ENCODE data around the gene NAGA.

Gene NAGA

GRCh38 chr22:42035256-42035655, 35.4 kb downstream of the NAGA start:
- DNase-seq: no peak

- no peak for DNase-seq
Measured at GRCh38 chr22:42033263-42034181, 37.1 kb downstream of the NAGA start.

DNA sequence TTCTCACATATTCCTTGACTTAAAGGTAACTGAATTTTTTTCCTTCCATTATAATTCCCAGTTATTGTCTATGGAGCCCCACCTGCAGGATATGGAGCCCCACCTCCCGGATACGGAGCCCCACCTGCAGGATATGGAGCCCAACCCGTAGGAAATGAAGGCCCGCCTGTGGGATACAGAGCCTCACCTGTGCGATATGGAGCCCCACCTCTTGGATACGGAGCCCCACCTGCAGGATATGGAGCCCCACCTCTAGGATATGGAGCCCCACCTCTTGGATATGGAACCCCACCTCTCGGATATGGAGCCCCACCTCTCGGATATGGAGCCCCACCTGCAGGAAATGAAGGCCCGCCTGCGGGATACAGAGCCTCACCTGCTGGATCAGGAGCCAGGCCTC, 43.9 kb downstream of the NAGA start:
- DNase-seq: no peak

DNA sequence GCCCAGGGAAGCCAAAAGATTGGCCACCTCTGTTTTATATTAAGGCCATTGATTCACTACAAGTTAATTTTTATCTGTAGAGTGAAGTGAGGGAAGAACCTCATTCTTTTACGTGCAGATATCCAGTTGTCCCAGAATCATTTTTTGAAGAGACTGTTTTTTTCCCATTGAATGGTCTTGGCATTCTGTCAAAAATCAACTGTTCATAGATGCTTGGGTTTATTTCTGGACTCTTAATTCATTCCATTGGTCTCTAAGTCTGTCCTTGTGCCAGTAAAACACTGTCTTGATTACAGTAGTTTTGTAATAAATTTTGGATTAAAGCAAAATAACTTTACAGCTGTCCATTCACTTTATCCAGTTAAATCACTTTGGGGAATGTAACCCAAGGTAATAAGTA, 45.2 kb downstream of the NAGA start:
- no peak for DNase-seq

- DNase-seq: peak; percentile 23
Measured at GRCh38 chr22:42022162-42022847, 48.3 kb downstream of the NAGA start.

GRCh38 chr22:42021571-42021970, 49.0 kb downstream of the NAGA start:
- no peak for DNase-seq

GRCh38 chr22:42018224-42018623, 52.4 kb downstream of the NAGA start:
- no peak for DNase-seq

DNA sequence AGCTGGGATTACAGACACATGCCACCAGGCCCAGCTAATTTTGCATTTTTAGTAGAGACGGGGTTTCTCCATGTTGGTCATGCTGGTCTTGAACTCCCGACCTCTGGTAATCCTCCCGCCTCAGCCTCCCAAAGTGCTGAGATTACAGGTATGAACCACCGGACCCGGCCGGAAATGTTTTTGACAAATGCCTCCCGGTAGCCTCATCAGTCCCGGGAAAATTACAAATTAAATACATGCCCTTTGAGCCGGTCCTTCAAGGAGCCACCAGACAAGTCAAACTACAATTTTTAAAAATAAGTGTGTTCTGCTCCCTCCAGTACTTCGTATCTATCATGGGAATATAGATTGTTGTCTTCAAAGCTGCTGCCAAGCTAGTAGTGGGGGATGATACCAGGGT, 54.5 kb downstream of the NAGA start:
- no peak for DNase-seq

DNA sequence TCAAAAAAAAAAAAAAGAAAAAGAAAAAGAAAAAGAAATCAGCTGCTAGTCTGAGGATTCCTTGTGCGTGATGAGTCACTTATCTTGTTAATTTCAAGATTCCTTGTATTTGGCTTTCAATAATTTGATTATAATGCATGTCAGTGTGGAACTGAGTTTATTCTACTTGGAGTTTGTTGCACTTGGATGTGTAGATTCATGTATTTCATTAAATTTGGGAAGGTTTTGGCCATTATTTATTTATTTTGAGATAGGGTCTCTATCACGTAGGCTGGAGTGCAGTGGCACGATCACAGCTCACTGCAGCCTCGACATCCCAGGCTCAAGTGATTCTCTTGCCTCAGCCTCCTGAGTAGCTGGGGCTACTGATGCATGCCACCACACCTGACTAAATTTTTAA, 57.2 kb downstream of the NAGA start:
- DNase-seq: no peak

DNA sequence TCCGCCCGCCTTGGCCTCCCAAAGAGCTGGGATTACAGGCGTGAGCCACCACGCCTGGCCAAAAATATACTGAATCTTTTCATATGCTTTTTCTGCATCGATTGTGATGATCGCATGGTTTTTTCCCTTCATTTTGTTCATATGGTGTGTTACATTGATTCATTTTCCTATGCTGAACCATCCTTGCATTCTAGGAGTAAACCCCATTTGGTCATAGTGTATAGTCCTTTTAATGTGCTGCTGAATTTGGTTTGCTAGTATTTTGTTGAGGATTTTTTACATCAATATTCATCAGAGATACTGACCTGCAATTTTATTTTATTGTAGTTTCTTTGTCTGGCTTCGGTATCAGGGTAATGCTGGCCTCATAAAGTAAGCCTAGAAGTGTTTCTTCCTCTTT, 59.8 kb downstream of the NAGA start:
- no peak for DNase-seq
